Stimulated activated CD8-positive, alpha-beta memory T cell treated with anti-CD3 and anti-CD28 coated beads, Interleukin-15, amount 100 ng/mL, for 48 hours (primary cell): ENCODE data around the gene ERAP2.

Source experiments
- DNase-seq, 2 donors: peaks; one replicate each; pipeline ENCODE4 v3.0.0-alpha.2; 2020; ENCODE audit warnings: low read depth in 2 of 2

ERAP2 gene

DNA sequence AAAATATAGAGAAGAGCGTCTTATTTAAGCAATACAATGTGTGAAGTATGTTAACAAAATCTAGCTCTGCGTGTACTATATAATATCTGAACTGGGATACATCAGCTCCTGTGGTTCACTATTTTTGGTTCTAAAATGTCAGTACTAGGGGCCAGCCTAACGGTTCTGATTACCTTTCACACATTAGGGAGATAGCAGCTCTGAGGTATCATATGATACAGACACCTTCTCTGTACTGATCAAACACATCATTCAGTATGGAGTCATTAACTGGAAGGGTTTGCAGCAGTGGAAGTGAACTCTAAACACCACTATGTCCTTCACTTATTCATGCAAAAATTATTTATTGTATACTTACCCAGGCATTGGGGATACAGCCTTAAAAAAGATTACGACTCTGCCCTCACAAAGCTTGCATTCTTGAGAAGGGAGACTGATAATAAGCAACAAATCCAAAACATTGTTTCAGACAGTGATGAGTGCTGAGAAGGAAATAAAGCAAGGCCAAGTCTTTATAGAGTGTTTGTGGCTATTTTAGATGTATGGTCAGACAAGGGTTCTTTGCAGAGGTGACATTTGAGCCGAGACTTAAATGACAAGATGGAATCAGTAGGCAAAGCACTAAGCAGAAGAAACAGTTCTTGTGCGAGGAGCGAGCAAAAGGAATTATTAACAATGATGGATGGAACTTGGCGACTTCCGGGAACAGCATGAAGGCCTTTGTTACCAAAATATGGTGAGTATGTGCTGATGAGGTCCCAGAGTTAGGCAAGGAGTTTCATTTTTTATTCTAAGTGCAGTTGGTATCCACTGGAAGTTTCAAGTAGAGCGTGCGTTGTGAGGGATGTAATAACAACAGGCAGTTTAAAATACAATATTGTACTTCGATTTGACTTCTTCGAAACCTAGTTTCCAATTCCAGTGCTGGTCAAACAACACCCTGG is 57.7 kb downstream of the ERAP2 start:
- no peak for DNase-seq

DNA sequence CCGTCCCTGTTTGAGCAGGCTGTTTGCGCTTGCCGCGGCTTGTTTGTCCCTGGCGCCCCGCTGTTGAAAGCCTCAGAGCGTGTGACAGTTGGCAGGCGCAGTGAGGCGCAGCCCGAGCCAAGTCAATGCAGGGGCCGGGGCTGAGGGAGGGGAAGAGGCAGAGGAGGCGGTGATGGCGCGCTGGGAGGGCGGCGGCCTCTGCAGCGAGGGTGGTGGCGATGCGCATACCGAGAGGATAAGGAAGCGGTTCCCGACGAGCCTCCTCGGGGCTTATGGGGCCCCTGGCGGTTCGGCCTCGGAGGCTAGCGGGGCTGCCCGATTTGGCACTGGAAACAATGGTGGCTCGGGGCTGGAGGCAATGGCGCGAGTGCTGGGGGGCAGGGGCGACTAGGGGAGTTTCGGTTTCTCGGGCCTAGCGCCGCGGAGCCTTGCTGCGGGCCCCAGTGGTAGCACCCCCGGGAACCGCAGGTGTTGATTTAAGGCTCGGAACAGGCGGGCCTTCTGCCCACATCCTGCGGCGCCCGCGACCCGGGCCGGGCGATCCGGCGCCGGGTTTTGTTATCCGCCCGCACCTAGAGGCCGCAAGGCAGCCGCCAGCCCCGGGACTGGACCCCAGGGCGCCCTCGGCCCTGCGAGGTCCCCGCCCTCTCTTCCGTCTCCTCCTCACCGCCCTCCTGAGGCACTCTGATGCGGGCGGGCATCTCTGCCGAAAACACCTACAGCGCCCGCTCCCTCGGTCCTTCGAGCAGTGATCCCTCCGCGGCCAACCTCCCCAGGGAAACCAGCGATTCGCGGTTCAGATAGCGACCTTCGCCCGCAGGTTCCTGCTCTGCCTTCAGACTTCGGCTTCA is 58.6 kb downstream of the ERAP2 start:
- peak; percentile 95 to 96 for DNase-seq

DNA sequence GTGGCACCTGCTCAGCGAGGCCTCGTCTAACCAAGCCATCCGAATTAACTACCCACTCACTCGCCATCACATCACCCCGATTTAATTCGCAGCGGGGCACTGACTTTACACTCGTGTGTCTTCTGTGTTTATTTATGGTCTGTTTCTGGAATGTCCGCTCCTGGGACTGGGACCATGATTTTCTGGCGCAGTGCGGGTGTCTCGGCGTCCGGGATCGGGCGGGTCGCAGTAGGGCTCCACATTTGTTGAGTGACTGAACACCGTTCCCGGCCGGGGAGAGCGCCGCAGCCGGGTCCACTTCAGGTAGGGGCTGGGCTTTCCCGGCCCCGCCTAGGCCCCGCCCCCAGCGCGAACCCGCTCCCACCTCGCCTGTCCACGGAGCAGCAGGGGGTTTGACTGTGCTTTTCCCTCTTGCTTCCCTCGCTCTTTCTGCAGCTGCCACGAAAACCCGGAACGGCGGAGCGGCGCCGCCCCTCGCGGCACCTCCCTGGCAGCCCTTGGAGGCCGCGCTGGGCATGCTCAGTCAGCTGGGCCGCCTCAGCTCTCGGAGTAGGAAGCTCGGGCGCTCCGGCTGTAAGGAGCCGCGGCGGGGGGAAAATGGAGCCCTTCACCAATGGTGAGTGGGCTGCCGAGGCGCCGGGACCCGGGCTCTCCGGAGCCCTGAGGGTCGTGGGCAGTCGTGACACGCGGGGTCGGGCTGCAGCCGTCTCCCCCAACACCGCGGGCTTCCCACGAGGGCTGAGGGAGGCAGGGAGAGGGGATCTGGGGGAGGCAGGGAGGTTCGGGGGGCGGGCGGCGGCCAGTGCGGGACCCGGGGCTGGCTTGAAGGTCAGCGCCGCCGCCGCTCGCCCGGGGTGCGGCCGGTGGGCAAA is 59.5 kb downstream of the ERAP2 start, which contains the start of gene LNPEP:
Gene LNPEP, plus strand, starts transcription at position 522 of the 872 bp plus-strand sequence. Its CDS starts 76 bp downstream, at position 598.
- DNase-seq = peak; percentile 94 to 96

DNA sequence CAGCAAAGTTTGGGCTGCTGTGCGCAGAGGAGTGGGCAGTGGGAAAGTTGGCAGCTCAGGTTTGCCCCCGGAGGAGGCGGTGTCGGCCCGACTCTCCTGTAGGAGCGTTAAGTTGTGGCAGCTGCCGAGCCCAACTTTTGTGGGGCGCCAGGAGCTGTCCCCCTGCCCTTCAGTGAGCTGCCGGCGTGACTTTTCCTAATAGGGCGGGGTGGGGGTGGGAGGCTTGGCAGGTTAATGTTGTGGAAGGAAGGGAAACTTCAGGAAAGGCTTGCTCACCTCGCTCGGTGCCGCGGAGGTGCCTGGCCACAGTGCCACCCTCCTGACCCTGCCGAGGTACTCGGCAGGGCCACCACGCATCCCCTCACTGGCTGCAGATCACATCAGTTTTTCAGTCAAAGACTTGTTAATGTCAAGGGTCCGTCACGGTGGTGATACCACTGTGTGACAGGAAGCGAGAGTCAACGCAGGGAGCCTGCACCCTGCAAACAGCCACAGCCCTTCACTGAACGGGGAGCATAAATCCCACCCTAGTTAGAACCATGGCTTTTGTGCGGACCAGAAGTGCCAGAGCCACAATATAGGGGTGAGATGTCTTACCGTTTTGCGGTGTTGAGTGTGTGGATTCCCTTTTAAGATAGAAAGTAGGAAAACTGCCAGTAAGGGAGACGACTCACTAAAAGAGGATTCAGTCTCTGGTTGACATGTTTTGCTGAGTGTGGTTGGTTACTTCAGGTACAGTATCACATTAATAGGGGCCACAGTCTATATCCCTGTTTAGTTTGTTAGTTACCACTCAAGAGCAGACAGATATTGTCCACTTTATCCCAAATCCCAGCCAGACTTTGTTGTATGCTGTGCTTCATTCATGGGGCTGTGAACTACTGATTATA is 60.4 kb downstream of the ERAP2 start:
- DNase-seq = peak; percentile 35 to 47

DNA sequence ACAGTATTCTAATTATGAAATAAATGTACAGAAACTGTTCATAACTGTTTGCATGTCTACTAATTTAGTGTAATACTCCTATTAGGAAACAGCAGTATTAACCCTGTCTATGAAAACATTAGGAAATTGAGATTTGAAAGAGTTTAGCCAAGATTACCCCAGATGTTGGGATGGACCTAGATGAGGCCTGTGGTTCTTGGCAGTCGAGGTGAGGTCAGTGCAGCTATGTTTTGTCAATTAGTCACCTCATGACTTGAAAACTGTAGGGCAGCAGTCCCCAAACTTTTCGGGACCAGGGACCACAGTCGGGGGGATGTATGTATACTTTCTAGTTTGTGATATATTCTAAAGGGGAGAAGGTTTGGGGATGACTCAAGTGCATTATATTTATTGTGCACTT is 64.3 kb downstream of the ERAP2 start:
- no peak for DNase-seq

DNA sequence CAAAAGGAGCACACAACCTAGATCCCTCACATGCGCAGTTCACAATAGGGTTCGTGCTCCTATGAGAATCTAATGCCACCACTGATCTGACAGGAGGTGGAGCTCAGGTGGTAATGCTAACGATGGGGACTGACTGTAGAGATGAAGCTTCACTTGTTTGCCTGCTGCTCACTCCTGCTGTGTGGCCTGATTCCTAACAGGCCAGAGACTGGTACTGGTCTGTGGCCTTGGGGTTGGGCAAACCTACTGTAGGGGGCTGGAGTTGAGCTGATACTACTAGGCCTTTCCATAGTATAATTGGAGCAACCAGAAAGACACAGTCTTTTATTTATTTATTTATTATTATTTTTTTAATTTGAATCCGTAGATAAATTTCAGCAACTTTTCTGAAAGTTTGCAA is 64.8 kb downstream of the ERAP2 start:
- DNase-seq = no peak

DNA sequence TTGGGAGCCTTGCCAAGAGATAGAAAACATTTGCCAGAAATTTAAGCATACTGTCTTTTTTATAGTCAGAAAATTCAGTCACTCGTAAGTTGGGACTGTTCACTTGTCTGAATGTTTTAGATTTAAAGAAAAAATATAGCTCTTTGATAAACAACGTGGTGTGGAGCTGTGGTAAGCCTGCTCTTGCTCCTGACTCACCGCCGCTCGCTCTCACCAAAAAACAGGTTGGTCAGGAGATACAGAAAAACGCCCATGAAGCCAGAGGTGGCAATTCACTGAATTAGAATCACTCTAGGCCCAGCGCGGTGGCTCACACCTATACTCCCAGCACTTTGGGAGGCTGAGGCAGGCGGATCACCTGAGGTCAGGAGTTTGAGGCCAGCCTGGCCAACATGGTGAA is 65.8 kb downstream of the ERAP2 start:
- DNase-seq = peak in 1 of 2 donors; percentile 31

DNA sequence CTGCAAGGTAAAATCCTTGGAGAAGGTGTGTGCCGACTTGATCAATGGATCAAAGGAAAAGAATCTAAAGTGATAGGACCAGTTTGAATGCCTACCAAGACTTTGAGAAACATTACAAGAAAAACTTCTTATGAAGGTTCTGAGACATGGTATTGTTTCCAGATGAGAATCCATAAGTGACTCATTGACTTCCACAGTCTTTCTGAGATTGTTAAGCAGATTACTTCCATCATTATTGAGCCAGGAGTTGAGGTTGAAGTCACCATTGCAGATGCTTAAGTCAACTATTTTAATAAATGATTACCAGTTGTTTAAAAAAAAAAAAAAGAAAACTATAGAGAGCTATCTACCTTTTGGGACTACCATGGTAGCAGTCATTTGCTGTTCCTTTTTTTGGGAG is 66.6 kb downstream of the ERAP2 start:
- DNase-seq = no peak

DNA sequence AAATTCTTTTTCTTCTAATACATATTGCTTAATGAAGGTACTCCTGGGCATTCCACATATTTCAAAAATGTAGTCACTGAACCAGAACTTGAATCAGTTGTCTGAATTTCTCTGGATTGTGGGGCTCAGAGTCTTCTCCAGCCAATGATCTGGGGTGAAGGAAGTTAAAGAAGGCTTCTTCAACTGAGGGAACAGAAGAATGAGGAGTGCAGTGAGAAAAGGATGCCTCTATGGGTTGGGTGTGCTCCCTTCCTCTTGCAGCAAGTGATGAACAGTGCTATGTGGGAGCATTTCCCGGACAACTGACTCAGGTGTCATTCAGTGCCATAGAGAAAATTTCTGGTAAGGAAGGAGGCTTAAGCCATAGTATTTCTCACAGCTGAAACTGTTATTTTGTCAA is 67.5 kb downstream of the ERAP2 start:
- DNase-seq = no peak

DNA sequence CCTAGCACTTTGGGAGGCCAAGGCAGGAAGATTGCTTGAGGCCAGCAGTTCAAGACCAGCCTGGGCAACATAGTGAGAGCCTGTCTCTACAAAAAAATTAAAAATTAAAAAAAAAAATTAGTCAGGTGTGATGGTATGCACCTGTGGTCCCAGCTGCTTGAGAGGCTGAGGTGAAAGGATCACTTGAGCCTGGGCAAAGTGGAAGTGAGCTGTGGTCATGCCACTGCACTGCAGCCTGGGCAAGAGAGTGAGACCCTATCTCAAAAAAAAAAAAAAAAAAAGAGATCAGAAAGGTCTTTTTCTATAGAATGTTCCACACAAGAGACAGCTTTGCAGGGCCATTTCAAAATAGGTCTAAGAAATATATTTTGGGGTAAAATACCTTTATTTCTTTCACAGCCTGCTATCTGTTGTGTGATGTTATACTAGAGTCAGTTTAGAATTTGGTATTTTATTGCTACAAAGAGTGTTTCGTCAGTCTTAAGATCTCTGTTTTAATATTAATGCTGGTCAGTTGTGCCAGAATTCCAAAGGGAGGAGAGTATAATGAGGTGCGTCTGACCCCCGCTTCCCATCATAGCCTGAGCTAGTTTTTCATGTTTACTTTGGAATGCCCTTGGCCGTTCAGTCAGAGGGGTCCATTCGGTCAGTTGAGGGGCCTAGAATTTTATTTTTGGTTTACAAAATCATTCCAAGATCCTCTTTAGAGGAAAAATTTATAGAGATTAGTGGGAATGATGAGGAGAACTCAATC is 69.0 kb downstream of the ERAP2 start:
- DNase-seq = no peak

DNA sequence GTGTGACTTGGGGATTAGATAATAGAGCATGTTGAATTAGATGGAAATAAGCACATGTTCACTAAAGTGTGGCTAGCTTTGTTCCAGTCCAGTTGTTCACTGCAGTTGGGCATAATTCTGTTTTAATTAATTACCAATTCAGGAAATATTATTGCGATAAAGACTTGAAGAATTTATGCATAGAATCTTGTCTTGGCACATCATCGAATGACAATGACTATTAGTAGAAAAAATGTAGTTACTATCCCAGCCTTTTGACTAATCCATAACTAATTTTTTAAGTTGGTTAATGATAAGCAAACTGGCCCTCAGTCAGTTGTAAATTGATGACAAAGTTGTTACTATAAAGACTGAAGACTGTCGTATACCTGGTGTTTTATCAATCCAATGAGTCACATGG is 70.1 kb downstream of the ERAP2 start:
- no peak for DNase-seq

DNA sequence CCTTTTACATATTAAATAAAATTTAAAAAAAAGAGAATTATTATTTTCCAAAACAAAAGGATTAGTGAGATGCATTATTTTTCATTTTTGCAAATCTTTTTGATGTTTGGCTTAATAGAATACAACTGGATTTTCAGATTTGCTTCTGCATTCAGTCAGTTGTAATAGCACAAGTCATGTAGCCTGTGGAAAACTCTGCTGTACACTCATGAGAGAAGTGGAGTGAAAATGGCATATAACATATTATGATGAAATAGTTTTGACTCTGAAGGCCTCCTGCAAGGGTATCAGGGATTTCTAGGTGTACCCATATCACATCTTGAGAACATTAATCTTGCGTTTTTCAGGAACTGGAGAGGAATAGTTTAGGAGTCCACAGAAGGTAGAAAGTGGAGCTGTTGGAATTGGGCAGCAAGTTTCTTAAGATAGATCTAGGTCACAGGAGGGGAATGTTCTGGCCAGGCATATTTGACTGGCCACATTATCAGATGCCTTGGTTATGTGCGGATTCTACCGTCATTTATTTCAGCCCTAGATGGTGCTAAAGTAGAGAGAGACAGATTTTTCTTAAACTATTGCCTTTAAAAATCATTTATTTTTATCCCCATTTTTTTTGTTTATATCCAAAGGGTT is 75.9 kb downstream of the ERAP2 start:
- no peak for DNase-seq

DNA sequence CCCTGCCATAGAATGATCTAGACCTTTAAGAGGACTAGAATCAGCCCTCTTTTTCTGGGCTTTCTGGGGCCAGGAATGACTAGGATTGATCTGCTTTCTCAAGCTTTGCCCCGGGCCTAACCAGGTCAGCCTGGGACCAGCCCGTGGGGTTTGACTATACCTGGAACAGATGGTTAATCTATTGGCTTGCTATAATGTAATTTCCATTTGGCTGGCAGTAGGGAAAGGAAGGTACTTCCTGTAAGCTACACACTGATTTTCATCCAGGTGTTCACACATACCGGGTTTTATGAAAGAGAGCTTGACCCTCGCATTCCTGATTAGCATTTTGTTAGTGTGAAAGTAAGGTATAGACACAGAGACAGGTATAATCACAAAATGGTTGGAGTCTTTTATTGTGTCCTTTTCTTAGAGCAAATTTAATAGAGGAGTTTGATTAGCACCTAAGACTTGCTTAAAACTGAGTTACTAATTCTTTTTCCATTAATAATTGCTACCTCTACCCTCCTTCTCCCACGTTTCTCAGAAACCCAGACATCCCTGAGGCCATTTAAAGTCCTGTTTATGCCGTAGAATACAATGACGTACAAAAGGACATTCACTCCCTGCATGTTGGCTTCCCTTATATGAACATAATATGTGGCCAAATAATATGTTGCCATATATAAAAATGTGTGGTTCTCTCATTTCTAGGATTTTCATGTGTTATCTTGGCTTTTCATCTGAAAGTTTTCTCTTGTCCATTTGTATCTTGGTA is 76.9 kb downstream of the ERAP2 start:
- DNase-seq = no peak

DNA sequence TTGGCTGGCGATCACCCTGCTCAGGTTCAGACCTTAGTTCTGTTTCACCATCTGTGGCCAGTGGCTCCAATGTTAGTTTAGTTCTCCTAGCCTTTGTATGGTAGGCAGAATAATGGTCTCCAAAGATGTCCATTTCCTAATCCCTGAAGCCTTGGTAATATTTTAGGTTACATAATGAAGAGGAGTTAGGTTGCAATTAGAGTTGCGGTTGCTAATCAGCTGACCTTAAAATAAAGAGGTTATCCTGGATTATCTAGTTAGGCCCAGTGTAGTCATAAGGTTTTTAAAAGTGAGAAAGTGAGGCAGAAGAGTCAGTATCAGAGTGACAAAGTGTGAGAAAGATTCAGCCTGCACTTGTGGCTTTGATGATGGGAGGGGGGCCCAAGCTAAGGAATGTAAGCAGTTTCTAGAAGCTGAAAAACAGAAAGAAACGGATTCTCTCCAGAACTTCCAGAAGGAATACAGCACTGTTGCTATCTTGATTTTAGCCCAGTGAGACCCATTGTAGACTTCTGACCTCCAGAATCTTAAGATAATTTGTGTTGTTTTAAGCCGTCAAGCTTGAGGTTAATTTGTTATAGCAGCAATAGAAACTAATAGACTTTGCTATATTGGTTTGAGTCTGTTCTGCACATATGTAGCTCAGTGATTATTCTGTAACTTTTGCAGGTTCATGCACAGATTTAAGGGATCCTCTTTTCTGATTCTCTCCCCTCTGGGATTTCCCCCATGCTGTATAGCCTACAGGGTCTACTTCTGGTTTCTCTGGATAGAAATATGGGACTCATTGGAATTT is 81.2 kb downstream of the ERAP2 start:
- no peak for DNase-seq

DNA sequence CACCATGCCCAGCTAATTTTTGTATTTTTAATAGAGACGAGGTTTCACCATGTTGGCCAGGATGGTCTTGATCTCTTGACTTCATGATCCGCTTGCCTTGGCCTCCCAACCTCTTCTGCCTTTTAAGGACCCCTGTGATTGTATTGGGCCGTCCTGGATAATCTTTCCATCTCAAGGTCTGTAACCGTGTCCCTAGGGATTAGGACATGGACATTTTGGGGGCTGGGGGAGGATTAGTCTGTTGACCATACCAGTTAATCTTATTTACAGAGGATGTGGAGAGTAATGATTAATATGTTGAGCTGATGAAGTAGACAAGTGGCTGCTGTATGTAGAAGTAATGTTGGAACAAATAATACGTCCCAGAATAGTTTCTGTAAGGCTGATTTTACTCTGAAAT is 82.7 kb downstream of the ERAP2 start:
- DNase-seq = no peak

DNA sequence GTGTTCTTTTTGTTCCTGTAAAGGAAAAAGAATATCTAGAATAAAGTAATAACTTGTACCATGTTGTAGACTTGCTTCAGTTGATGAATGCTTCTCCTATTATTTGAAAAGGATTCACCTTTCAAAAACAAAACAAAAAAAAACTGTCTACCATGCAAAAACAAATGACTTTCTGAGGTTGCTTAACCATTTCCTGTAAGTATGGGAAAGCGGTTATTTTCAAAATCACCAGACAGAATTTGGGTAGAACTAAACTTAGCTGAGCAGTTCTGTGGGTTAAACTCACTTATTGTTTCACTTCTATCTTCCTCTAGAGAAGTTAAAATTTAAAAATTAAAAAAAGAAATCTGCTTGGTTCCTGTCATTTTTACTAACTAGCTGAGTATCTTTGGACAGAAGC is 84.8 kb downstream of the ERAP2 start:
- DNase-seq = no peak

DNA sequence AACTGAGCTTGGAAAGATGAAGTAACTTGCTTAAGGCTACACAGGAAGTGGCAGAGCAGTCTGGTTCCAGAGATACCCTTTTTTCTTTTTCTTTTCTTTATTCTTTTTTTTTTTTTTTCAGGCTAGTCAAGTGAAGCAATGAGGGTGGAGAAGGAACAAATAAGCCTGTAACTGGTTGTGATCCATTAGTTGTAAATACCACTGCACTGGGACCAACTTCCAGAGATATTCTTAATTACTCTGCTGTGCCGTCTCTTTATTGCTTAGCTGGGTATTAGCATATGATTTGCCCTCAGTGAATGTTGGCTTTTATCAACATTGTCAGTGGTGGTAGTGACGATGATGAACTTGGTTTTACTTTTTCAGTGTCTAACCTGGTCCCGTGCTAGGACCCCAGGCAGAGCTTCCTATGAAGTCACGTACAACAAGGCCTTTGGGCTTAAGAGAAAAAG is 86.3 kb downstream of the ERAP2 start:
- DNase-seq = no peak

DNA sequence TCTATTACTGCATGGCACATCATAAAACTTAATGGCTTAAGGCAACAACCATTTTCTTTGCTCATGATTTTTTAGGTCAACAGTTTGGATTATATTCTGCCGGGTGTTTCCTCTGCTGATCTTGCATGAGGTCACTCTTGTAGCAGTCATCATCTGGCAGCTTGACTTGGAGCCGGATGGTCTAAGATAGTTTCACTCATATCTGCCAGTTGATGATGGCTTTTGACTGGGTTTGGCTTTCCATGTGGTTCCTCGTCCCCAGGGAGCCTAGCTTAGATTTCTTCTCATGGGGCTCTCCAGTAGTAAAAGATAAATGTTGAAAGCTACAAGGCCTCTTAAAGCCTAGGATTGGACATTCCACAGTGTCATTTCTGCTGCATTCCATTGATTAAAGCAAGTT is 87.0 kb downstream of the ERAP2 start:
- DNase-seq = no peak
